ENCODE results near the gene GNGT1.

DNA sequence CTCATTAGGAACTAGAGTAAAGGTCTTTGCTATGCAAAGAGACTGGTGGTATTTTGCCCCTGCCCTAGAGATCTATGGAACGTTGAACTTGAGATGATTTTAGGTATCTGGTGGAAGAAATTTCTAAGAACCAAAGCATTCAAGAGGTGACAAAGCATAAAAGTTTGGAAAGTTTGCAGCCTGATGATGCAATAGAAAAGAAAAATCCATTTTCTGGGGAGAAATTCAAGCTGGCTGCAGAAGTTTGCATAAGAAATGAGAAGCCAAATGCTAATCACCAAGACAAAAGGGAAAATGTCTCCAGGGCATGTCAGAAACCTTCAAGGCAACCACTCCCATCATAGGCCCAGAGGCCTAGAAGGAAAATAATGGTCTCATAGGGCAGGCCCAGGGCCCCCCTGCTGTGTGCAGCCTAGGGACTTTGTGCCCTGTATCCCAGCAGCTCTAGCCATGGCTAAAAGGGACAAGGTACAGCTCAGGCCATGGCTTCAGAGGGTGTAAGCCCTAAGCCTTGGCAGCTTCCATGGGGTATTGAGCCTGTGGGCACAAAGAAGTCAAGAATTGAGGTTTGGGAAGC lies 32.3 kb upstream of the GNGT1 start:
- TF ChIP-seq EZH2 (IDR thresholded peaks at IDR 0.05; ENCODE audit: low read length), result no peak
- TF ChIP-seq, protein P1, sequence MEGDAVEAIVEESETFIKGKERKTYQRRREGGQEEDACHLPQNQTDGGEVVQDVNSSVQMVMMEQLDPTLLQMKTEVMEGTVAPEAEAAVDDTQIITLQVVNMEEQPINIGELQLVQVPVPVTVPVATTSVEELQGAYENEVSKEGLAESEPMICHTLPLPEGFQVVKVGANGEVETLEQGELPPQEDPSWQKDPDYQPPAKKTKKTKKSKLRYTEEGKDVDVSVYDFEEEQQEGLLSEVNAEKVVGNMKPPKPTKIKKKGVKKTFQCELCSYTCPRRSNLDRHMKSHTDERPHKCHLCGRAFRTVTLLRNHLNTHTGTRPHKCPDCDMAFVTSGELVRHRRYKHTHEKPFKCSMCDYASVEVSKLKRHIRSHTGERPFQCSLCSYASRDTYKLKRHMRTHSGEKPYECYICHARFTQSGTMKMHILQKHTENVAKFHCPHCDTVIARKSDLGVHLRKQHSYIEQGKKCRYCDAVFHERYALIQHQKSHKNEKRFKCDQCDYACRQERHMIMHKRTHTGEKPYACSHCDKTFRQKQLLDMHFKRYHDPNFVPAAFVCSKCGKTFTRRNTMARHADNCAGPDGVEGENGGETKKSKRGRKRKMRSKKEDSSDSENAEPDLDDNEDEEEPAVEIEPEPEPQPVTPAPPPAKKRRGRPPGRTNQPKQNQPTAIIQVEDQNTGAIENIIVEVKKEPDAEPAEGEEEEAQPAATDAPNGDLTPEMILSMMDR (optimal IDR thresholded peaks at IDR 0.05 in 1 of 3, IDR thresholded peaks at IDR 0.05 in 1 of 3, conservative IDR thresholded peaks at IDR 0.05 in 1 of 3; ENCODE audit: extremely low read depth in 1 of 3, insufficient read depth in 2 of 3, low read length in 3 of 3), result no peak

Measured in keratinocyte (primary cell).